AG10803 (cell line): ENCODE measurements around the gene SOX8.
A peak's percentile ranks its signal among the peaks of the same experiment; 100 is the strongest.

Source experiments
- DNase-seq: peaks from one replicate; pipeline ENCODE4 v3.0.0; 2010; ENCODE audit warnings: low read depth
- H3K4me3 ChIP-seq: 2 replicates; pipeline ENCODE4 v1.5.1; 2011; ENCODE audit warnings: mild to moderate bottlenecking, low read length, control low read depth
- CTCF ChIP-seq: conservative IDR thresholded peaks from 2 replicates; pipeline ENCODE4 v1.5.1; 2011; ENCODE audit warnings: mild to moderate bottlenecking, low read length, control low read depth, inconsistent platforms

Gene SOX8

GRCh38 chr16:1011316-1012082 is 29.9 kb downstream of the SOX8 start:
- TF ChIP-seq CTCF = no peak
- no peak for DNase-seq
- no peak overlapping the region for H3K4me3 ChIP-seq

- TF ChIP-seq CTCF = no peak
- H3K4me3 ChIP-seq = no peak overlapping the region
- no peak for DNase-seq
Observed at GRCh38 chr16:1012135-1012534, 30.6 kb downstream of the SOX8 start.

GRCh38 chr16:1012722-1013592 is 31.4 kb downstream of the SOX8 start:
- no peak for TF ChIP-seq CTCF
- no peak overlapping the region for H3K4me3 ChIP-seq
- DNase-seq = no peak

- TF ChIP-seq CTCF = no peak
- no peak for DNase-seq
- H3K4me3 ChIP-seq = no peak overlapping the region
Observed at GRCh38 chr16:1013593-1013900, 32.0 kb downstream of the SOX8 start.

GRCh38 chr16:1014221-1014620 is 32.7 kb downstream of the SOX8 start:
- no peak for TF ChIP-seq CTCF
- H3K4me3 ChIP-seq = no peak overlapping the region
- no peak for DNase-seq

GRCh38 chr16:1014771-1015495 is 33.4 kb downstream of the SOX8 start:
- TF ChIP-seq CTCF = no peak
- peak; percentile 7 for DNase-seq
- H3K4me3 ChIP-seq = no peak overlapping the region
